Activated CD8-positive, alpha-beta memory T cell treated with anti-CD3 and anti-CD28 coated beads, Interleukin-2, amount 50 U/mL, for 24 hours (primary cell): Measurements from ENCODE around the gene USP44.

ENCODE experiments used
- DNase-seq: peaks from one replicate; pipeline ENCODE4 v3.0.0-alpha.2; 2020; ENCODE audit errors: extremely low read depth

Gene USP44

DNA sequence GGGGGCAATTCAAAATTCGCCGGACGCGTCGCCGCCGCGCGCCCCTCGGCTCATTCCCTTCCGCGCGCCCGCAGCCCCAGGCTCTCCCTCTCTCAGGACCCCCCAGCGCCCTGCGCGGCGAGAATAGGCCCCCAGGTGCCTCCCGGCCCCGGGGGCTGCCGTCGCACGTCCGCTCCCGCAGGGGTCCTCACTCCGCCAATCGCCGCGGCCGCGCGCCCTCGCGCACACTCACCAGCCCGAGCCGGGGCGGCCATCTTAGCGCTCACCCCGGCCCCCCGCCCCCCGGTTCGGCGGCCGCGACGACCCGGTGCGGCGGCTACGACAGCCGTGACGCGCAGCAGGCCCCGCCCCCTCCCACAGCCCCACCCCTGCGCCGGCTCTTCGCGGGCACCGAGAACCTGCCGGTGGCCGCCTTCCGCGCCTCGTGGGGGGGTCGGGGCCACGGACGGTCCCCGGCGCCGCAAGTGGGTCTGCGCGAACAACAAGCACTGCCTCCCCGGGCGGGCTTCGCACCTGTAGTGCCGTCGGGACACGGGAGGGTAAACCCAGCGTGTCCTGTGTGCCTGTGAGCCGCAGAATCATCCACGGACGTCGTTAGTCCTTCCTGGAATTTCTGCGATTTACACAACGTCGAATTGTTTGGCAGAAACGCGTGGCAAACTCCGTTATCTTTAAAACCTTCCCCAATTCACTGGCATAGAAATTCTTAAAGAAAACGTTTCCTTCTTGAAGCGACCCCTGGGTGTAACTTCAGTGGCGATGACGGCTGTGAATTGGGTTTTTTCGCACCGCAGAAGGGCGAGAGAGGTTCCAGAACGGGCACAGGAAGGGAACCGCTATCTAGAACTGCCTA is 2.5 kb downstream of the USP44 start:
- no peak for DNase-seq

- DNase-seq, result no peak
These were observed 3.2 kb downstream of the USP44 start for GRCh38 chr12:95548056-95548538.

GRCh38 chr12:95547522-95548055 is 3.7 kb downstream of the USP44 start:
- no peak for DNase-seq

DNA sequence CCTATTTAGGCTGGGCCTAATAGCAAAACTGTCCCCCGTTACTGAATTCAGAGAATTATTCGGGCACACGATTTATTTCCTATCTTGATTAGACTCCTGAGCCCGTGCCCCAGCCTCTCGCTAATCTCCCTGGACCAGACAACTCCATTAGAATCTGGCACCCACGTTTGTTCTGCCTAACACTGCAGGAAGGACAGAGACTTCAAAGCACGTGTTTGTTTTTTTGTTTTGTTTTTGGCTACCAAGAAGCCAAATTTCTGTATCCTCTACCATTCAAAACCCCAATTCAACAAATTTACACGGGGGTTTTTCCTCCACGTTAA is 4.8 kb downstream of the USP44 start:
- no peak for DNase-seq

- DNase-seq, result no peak
These were observed 5.4 kb downstream of the USP44 start for GRCh38 chr12:95545731-95546490.

GRCh38 chr12:95545303-95545702 is 6.0 kb downstream of the USP44 start:
- no peak for DNase-seq

- DNase-seq, result no peak
These were observed 6.5 kb downstream of the USP44 start for GRCh38 chr12:95544756-95545155.

GRCh38 chr12:95543305-95543704 is 8.0 kb downstream of the USP44 start:
- DNase-seq, result no peak

- no peak for DNase-seq
These were observed 9.8 kb downstream of the USP44 start for GRCh38 chr12:95541436-95541835.

DNA sequence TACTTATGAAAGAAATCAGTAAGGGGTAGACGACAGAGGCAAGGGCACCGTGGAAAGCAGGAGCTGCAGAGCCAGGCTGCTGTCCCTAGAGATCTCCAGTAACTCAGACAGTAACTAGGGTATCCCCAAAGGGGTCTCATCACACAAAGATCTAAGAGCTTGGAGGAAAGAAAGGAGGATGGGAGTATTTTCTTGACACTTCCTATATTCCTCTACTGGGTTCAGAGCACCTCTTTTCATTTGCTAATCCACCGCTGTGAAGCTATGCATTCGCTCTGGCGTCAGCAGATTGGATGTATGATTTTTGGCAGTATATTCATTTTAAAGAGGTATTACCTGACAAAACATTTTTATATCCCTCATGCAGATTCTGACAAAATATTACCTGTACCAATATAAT is 12.6 kb downstream of the USP44 start:
- no peak for DNase-seq

DNA sequence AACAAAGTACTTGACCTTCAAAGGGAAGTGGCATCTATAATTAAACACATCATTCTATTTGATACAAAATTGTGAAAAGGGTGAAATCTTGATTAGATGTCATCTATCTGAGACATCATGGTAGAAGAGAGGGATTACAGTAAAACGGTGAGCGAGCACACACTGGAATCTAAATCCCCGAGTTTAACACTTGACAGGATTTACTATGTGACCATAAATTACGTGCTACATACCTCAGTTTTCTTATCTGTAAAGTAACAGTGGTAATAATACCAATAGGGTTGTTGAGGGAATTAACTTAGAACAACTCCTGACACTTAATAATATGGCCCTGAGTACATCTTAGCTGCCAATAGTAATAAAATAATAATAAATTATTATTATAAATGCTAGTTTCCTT is 13.3 kb downstream of the USP44 start:
- DNase-seq, result no peak

DNA sequence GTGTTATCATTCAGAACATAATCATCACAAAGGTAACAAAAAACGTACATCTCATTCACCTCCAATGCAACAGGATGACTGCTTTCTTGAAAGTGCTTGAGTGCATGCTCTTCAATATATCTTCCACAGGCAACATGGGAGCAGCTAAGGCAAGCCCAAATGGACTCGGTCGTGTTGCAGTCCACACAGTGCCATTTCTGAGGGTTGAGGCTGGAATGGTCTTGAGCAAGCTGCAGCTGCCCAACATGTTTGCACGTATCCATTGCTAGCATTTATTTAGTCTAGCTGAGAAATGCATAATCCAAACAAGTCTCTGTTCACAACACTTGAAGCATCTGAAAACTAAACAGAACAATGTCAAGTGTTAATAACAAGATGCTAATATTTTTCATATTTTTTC is 17.3 kb downstream of the USP44 start:
- no peak for DNase-seq

DNA sequence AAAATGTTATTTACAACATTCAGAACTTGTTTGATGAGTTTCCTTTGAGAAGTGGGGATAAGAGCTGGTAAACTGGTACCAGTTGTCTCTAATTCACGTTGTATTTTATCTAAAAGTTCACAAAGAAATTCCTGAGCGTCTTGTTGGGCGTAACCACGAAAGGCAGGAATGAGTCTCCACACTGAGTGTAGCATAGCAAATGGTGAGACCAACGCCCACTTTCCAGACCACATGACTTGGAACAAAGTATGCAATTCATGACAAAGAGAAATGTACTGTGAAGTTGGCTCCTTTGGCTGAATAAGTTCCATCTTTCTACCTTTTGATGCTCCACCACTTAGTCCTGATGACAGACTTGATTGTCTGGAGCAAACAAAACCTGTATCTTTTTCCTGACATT is 18.4 kb downstream of the USP44 start:
- no peak for DNase-seq

GRCh38 chr12:95529693-95530225 is 21.5 kb downstream of the USP44 start:
- DNase-seq, result no peak

- no peak for DNase-seq
These were observed 22.8 kb downstream of the USP44 start for GRCh38 chr12:95528431-95528830.

- no peak for DNase-seq
These were observed 28.6 kb downstream of the USP44 start for GRCh38 chr12:95522692-95523091.

DNA sequence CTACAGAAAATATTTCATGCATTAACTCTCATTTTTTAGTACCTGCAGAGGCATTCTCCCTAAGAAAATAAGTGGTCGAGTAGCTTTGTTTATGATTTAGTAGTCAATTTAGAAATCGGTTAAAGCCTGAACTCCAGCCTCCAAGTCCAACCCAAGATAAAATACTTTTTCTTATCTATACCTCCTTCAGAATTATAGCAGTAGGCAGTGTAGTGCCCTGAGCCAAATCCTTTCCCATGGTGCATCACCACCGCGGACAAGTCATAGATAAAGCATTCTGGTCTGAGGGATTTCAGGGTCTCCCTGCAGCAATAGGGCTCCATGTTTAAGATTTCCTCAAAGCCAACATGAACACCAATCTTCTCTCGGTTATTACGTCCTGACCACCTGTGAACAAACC is 30.5 kb downstream of the USP44 start:
- no peak for DNase-seq

GRCh38 chr12:95518944-95519343 is 32.3 kb downstream of the USP44 start:
- no peak for DNase-seq

GRCh38 chr12:95517246-95517645 is 34.0 kb downstream of the USP44 start:
- DNase-seq, result no peak

GRCh38 chr12:95516757-95517156 is 34.5 kb downstream of the USP44 start:
- no peak for DNase-seq

GRCh38 chr12:95515197-95515596 is 36.1 kb downstream of the USP44 start:
- DNase-seq, result no peak

DNA sequence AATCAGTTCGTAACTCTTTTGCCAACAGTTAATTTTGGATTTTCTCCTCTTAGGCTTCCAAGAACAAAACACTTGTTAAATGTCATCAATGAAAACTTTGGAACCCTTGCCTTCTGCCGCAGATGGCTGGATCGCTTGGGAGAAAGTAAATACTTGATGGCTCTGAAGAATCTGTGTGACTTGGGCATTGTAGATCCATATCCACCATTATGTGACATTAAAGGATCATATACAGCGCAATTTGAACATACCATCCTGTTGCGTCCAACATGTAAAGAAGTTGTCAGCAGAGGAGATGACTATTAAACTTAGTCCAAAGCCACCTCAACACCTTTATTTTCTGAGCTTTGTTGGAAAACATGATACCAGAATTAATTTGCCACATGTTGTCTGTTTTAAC is 37.7 kb downstream of the USP44 start:
- DNase-seq, result no peak

DNA sequence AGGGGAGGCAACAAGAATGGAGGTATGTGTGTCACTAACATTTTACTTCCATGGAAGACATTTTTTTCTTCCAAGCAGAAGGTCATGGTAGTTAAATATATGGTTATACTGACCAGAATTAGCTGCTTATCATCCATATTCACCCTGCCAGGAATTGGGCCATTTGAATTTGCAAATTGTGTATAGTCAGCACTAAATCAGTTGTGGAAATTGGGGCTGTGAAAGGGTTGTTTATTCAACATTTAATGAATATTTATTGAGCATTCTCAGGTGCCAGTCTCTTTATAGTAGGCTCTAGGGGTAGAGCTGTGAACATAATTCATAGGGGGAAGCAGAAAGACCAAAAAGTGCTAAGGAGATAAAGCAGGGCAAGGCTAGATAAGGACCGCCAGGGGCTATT is 39.3 kb downstream of the USP44 start:
- no peak for DNase-seq
